ENCODE results near the gene MIEF1.

Gene MIEF1

DNA sequence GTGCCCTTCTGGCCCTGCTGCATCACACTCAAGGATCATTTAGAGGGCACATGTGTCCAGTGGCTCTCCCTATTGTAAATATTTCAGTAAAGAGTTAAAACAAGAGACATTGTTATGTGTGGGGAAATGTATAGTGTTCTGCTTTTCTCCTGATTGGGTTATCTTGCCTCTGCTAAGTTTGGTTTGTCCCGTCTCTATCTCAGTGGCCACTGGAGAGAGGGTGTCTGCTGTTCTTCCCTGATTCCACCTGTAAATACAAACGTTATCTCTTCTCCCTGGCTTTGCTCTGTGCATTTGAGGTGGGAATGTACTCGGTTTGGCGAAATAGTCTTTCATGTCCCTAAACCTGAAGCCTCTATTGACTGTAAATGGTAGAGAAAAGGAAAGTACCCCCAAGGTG lies 6.3 kb downstream of the MIEF1 start:
- Mint-ChIP-seq H3K9me3 (no peaks in the 10 kb centered on the region), H3K27ac (peak overlapping the region; percentile 90), H3K36me3 (ENCODE audit: low read depth) (peaks cover 75% of the 10 kb centered on the region), H3K4me3 (no peak overlapping the region), H3K27me3 (ENCODE audit: low read depth, poor library complexity) (peaks cover 3% of the 10 kb centered on the region), H3K4me1 (peaks cover 6% of the 10 kb centered on the region)
- DNase-seq, result no peak
- TF ChIP-seq, protein P1, sequence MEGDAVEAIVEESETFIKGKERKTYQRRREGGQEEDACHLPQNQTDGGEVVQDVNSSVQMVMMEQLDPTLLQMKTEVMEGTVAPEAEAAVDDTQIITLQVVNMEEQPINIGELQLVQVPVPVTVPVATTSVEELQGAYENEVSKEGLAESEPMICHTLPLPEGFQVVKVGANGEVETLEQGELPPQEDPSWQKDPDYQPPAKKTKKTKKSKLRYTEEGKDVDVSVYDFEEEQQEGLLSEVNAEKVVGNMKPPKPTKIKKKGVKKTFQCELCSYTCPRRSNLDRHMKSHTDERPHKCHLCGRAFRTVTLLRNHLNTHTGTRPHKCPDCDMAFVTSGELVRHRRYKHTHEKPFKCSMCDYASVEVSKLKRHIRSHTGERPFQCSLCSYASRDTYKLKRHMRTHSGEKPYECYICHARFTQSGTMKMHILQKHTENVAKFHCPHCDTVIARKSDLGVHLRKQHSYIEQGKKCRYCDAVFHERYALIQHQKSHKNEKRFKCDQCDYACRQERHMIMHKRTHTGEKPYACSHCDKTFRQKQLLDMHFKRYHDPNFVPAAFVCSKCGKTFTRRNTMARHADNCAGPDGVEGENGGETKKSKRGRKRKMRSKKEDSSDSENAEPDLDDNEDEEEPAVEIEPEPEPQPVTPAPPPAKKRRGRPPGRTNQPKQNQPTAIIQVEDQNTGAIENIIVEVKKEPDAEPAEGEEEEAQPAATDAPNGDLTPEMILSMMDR (IDR thresholded peaks at IDR 0.05), result no peak

DNA sequence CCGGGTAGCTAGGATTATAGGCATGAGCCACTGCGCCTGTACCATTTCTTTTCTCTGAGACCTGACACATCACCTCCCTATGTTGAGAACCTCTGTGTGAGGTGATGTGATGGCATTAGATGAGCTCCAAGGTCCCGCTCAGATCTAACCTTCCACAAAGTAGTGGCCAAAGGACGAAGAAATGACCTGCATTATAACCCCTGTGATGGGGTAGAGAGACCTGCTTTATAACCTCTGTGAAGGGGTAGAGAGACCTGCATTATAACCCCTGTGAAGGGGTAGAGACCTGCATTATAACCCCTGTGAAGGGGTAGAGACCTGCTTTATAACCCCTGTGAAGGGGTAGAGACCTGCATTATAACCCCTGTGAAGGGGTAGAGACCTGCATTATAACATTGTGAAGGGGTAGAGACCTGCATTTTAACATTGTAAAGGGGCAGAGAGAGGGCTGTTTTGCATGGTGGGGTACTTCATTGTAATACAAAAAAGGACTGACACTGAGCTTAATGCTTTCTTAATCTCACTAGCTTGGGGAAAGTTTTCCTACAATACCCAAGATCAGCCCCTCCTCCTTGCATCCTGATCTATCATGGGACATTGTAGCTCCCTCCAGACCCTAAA lies 8.5 kb downstream of the MIEF1 start:
- peaks cover 82% of the 10 kb centered on the region for H3K36me3 Mint-ChIP-seq (ENCODE audit: low read depth)

DNA sequence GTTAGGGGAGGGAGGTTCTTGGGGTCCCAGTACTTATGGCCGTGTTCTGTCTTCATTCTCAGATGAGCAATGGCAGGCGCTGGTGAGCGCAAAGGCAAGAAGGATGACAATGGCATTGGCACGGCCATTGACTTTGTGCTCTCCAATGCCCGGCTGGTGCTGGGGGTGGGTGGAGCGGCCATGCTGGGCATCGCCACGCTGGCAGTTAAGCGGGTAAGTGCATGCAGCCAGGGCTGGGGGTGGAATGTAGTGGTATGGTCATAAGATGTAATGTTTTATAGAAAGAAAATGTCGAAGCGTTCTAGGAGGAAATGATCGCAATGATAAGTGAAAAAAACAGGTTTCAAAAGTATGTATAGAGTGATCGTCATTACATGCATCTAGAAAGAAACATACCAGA lies 9.1 kb downstream of the MIEF1 start:
- no peak for DNase-seq
- H3K27me3 Mint-ChIP-seq (ENCODE audit: low read depth, poor library complexity), result no peaks in the 10 kb centered on the region
- H3K27ac Mint-ChIP-seq, result peak overlapping the region; percentile 85
- H3K36me3 Mint-ChIP-seq (ENCODE audit: low read depth), result peaks cover 82% of the 10 kb centered on the region
- TF ChIP-seq, protein P1 (IDR thresholded peaks at IDR 0.05), result no peak
- peaks cover 10% of the 10 kb centered on the region for H3K4me1 Mint-ChIP-seq
- no peaks in the 10 kb centered on the region for H3K9me3 Mint-ChIP-seq
- no peak overlapping the region for H3K4me3 Mint-ChIP-seq

More for the DNA sequence above, 8.5 kb downstream of the MIEF1 start:
- TF ChIP-seq, protein P1 (IDR thresholded peaks at IDR 0.05), result no peak
- Mint-ChIP-seq H3K27me3 (ENCODE audit: low read depth, poor library complexity) (no peaks in the 10 kb centered on the region), H3K4me3 (no peak overlapping the region), H3K4me1 (peaks cover 7% of the 10 kb centered on the region), H3K9me3 (no peaks in the 10 kb centered on the region), H3K27ac (peak overlapping the region; percentile 85)
- DNase-seq, result no peak

DNA sequence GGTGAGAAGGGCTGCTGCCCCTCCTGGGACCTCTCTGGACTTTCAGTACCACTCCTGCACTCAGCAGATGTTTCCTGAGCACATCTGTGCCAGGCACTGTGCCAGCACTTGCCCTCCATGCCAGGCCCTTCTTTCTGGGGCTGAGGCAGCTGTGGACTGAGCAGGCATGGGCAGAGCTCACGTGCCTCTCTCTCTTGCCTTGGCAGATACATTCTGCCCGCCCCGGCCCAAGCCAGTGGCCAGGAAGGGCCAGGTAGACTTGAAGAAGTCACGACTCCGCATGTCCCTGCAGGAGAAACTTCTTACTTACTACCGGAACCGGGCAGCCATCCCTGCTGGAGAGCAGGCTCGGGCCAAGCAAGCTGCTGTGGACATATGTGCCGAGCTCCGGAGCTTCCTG lies 9.9 kb downstream of the MIEF1 start:
- Mint-ChIP-seq H3K9me3 (no peaks in the 10 kb centered on the region), H3K36me3 (ENCODE audit: low read depth) (peaks cover 80% of the 10 kb centered on the region), H3K27me3 (ENCODE audit: low read depth, poor library complexity) (no peaks in the 10 kb centered on the region), H3K4me3 (no peak overlapping the region), H3K4me1 (peaks cover 10% of the 10 kb centered on the region), H3K27ac (no peak overlapping the region)
- no peak for DNase-seq
- TF ChIP-seq, protein P1 (IDR thresholded peaks at IDR 0.05), result no peak

DNA sequence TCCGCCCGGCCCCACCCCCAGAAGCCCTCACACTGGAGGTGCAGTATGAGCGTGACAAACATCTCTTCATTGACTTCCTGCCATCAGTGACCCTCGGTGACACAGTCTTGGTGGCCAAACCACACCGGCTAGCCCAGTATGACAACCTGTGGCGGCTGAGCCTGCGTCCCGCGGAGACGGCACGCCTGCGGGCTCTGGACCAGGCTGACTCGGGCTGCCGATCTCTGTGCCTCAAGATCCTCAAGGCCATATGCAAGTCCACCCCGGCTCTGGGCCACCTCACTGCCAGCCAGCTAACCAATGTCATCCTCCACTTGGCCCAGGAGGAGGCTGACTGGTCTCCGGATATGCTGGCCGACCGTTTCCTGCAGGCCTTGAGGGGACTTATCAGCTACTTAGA lies 11.7 kb downstream of the MIEF1 start:
- H3K27ac Mint-ChIP-seq, result no peak overlapping the region
- peaks cover 26% of the 10 kb centered on the region for H3K4me1 Mint-ChIP-seq
- DNase-seq, result no peak
- H3K9me3 Mint-ChIP-seq, result no peaks in the 10 kb centered on the region
- no peak overlapping the region for H3K4me3 Mint-ChIP-seq
- no peaks in the 10 kb centered on the region for H3K27me3 Mint-ChIP-seq (ENCODE audit: low read depth, poor library complexity)
- peaks cover 75% of the 10 kb centered on the region for H3K36me3 Mint-ChIP-seq (ENCODE audit: low read depth)
- TF ChIP-seq, protein P1 (IDR thresholded peaks at IDR 0.05), result no peak

DNA sequence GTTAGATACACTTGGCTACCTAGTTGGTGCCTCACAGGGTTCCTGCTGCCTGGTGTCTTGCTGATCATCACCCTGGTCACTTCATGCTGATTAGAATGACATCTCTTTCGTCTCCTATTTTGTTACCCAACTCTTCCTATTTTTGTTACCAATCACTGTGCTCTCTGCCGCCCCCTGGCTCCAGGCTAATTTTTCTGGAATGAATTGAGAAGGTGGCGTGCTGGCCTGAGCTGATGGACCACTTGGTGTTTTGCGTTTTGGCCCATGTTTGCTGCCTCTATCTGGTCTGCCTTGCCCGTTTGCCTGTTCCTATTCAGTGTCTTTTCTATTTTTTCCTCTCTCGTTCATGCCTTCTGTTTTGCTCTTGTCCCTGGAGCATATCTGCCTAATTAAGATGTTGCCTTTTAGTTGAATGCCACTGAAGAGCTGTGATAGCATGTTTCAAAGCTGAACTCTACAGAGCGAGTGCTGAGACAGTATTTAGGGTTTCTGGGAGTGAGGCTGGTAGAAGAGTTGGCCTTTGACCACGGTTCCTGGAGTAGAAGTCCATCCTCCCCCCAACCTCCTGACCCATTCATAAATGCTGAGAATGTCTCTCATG lies 12.4 kb downstream of the MIEF1 start:
- Mint-ChIP-seq H3K4me3 (no peak overlapping the region), H3K27me3 (ENCODE audit: low read depth, poor library complexity) (no peaks in the 10 kb centered on the region), H3K4me1 (peaks cover 31% of the 10 kb centered on the region), H3K9me3 (no peaks in the 10 kb centered on the region), H3K36me3 (ENCODE audit: low read depth) (peaks cover 70% of the 10 kb centered on the region), H3K27ac (peak overlapping the region; percentile 64)
- DNase-seq, result peak; percentile 72
- TF ChIP-seq, protein P1 (IDR thresholded peaks at IDR 0.05), result peak; percentile 72
